ENCODE measurements around the gene MAN1A2.

The MAN1A2 gene

DNA sequence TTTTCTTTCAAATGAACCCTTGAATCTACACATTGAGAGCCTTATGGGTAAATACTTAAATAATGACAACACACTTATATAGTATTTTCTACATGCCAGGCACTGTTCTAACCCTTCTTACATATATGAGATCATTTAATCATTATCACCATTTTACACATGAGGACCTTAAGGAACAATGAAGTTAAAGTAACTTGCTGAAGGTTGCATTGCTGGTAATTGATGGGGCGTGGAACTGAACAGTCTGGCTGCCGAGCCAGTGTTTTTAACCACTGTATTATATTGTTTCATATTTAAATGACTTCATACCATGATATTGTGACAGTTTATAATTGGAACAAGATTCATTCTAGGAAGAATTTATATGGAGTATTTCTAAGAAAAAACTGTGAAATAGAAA lies 126.7 kb downstream of the MAN1A2 start:
- no peak for TF ChIP-seq CTCF (IDR thresholded peaks at IDR 0.05; ENCODE audit: extremely low read depth, insufficient read depth, missing control alignments)
- in situ Hi-C loops (cut with MboI; ENCODE audit: low pct_unique_long_range_greater_than_20kb, low sequenced_read_pairs, unreplicated experiment) = no loop called here
- DNase-seq (ENCODE audit: low spot score) = no peak

- no peak for TF ChIP-seq CTCF (IDR thresholded peaks at IDR 0.05; ENCODE audit: extremely low read depth, insufficient read depth, missing control alignments)
- DNase-seq (ENCODE audit: low spot score) = no peak
- in situ Hi-C loops (cut with MboI; ENCODE audit: low pct_unique_long_range_greater_than_20kb, low sequenced_read_pairs, unreplicated experiment) = no loop called here
Observed at GRCh38 chr1:117495068-117495467, 127.8 kb downstream of the MAN1A2 start.

GRCh38 chr1:117499071-117499470 lies 131.8 kb downstream of the MAN1A2 start:
- TF ChIP-seq CTCF (IDR thresholded peaks at IDR 0.05; ENCODE audit: extremely low read depth, insufficient read depth, missing control alignments) = no peak
- no peak for DNase-seq (ENCODE audit: low spot score)
- in situ Hi-C loops (cut with MboI; ENCODE audit: low pct_unique_long_range_greater_than_20kb, low sequenced_read_pairs, unreplicated experiment) = no loop called here

DNA sequence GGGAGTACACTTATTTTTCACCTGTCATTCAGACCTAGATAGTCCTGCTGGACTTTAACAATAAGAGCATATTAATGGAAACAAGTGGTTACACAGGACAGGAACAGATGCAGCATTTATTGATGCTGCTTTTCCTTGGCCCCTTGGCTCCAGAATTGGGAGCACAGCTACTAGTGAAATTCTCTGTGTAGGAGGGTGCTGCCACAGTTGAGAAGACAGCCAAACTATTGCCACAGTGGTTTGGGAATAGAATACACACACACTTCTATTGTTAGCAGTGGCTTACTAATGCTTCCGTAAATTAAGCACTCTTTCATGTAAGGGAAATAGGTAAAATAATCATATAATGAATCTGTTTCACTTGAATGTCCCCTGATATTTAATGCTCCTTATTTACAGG lies 133.3 kb downstream of the MAN1A2 start:
- in situ Hi-C loops (cut with MboI; ENCODE audit: low pct_unique_long_range_greater_than_20kb, low sequenced_read_pairs, unreplicated experiment) = loop anchor here (25.0 kb wide), 1 partner anchor 387 kb away; no protein-coding TSS in a partner anchor
- no peak for DNase-seq (ENCODE audit: low spot score)
- TF ChIP-seq CTCF (IDR thresholded peaks at IDR 0.05; ENCODE audit: extremely low read depth, insufficient read depth, missing control alignments) = no peak

- TF ChIP-seq CTCF (IDR thresholded peaks at IDR 0.05; ENCODE audit: extremely low read depth, insufficient read depth, missing control alignments) = no peak
- in situ Hi-C loops (cut with MboI; ENCODE audit: low pct_unique_long_range_greater_than_20kb, low sequenced_read_pairs, unreplicated experiment) = loop anchor here (25.0 kb wide), 1 partner anchor 386 kb away; no protein-coding TSS in a partner anchor
- DNase-seq (ENCODE audit: low spot score) = no peak
Observed at GRCh38 chr1:117501281-117501680, 134.0 kb downstream of the MAN1A2 start.

GRCh38 chr1:117511273-117511672 lies 144.0 kb downstream of the MAN1A2 start:
- in situ Hi-C loops (cut with MboI; ENCODE audit: low pct_unique_long_range_greater_than_20kb, low sequenced_read_pairs, unreplicated experiment) = loop anchor here (25.0 kb wide), 1 partner anchor 376 kb away; no protein-coding TSS in a partner anchor
- no peak for DNase-seq (ENCODE audit: low spot score)
- no peak for TF ChIP-seq CTCF (IDR thresholded peaks at IDR 0.05; ENCODE audit: extremely low read depth, insufficient read depth, missing control alignments)
